Uterus (tissue), 2 donors: ENCODE data around the gene PLCL2.

ENCODE experiments used
- POLR2A ChIP-seq, 2 donors: fragments of 450-650 bp; IDR thresholded peaks; one replicate each; pipeline ENCODE4 v1.6.1; 2016; ENCODE audit warnings: antibody characterized with exemption in 2 of 2, mild to moderate bottlenecking in 1 of 2, moderate library complexity in 1 of 2
- TF ChIP-seq, protein P1 (sequence below), 4 experiments: fragments of 200-600 bp in 2 of 4; fragments of 450-650 bp in 2 of 4; sonication (generic) in 2 of 4; IDR thresholded peaks; one replicate each; pipeline ENCODE4 v1.5.1; 2016 to 2019; ENCODE audit warnings: antibody characterized with exemption in 4 of 4, mild to moderate bottlenecking in 2 of 4, moderate library complexity in 1 of 4

DNA sequence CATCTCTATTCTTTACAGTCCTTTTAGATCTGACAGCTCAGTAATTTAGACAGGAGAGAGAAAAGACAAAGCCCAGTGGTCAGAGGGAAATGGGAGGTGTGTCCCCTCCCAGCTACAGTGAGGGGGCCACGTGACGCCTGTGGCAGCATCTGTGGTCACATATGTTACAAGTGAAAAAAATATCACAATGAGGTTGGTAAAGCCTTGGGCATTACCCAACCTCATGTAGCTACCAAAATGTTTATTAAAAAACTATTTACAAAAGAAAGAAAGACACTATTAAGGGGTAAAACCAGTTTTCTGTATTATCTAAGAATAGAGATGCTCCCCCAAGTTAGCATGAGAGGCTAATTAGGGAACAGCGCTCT, 42.9 kb upstream of the PLCL2 start:
- TF ChIP-seq, protein P1, sequence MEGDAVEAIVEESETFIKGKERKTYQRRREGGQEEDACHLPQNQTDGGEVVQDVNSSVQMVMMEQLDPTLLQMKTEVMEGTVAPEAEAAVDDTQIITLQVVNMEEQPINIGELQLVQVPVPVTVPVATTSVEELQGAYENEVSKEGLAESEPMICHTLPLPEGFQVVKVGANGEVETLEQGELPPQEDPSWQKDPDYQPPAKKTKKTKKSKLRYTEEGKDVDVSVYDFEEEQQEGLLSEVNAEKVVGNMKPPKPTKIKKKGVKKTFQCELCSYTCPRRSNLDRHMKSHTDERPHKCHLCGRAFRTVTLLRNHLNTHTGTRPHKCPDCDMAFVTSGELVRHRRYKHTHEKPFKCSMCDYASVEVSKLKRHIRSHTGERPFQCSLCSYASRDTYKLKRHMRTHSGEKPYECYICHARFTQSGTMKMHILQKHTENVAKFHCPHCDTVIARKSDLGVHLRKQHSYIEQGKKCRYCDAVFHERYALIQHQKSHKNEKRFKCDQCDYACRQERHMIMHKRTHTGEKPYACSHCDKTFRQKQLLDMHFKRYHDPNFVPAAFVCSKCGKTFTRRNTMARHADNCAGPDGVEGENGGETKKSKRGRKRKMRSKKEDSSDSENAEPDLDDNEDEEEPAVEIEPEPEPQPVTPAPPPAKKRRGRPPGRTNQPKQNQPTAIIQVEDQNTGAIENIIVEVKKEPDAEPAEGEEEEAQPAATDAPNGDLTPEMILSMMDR (IDR thresholded peaks at IDR 0.05), result no peak
- no peak for TF ChIP-seq POLR2A (IDR thresholded peaks at IDR 0.05)
